ENCODE results near the gene MBP.
"Not testable (repeated sequence)": the region's sequence is repeated elsewhere in the genome, so short reads cannot be mapped to it uniquely, and the experiment has no call there.

Gene MBP

GRCh38 chr18:77022556-77022955, 110.0 kb downstream of the MBP start:
- no peak for DNase-seq (ENCODE audit: low spot score)

GRCh38 chr18:77022116-77022515, 110.5 kb downstream of the MBP start:
- no peak for DNase-seq (ENCODE audit: low spot score)

- not testable (repeated sequence) for DNase-seq (ENCODE audit: low spot score)
Measured at GRCh38 chr18:77021478-77021877, 111.1 kb downstream of the MBP start.

- DNase-seq (ENCODE audit: low spot score) = no peak
Measured at GRCh38 chr18:77021075-77021474, 111.5 kb downstream of the MBP start.

- no peak for DNase-seq (ENCODE audit: low spot score)
Measured at GRCh38 chr18:77020561-77020960, 112.0 kb downstream of the MBP start.

GRCh38 chr18:77019641-77020040, 112.9 kb downstream of the MBP start:
- DNase-seq (ENCODE audit: low spot score) = no peak

GRCh38 chr18:77018650-77019049, 113.9 kb downstream of the MBP start:
- not testable (repeated sequence) for DNase-seq (ENCODE audit: low spot score)

GRCh38 chr18:77017355-77017754, 115.2 kb downstream of the MBP start:
- no peak for DNase-seq (ENCODE audit: low spot score)

- no peak for DNase-seq (ENCODE audit: low spot score)
Measured at GRCh38 chr18:77016936-77017335, 115.6 kb downstream of the MBP start.

GRCh38 chr18:77015771-77016710, 116.5 kb downstream of the MBP start:
- no peak for DNase-seq (ENCODE audit: low spot score)

GRCh38 chr18:77015169-77015568, 117.4 kb downstream of the MBP start:
- DNase-seq (ENCODE audit: low spot score) = no peak

- DNase-seq (ENCODE audit: low spot score) = no peak
Measured at GRCh38 chr18:77014538-77014937, 118.0 kb downstream of the MBP start.

GRCh38 chr18:77013811-77014521, 118.6 kb downstream of the MBP start:
- no peak for DNase-seq (ENCODE audit: low spot score)

- DNase-seq (ENCODE audit: low spot score) = no peak
Measured at GRCh38 chr18:77012806-77013541, 119.6 kb downstream of the MBP start.

- no peak for DNase-seq (ENCODE audit: low spot score)
Measured at GRCh38 chr18:77012120-77012519, 120.5 kb downstream of the MBP start.

GRCh38 chr18:77009675-77010074, 122.9 kb downstream of the MBP start:
- DNase-seq (ENCODE audit: low spot score) = no peak

GRCh38 chr18:77008576-77009315, 123.8 kb downstream of the MBP start:
- DNase-seq (ENCODE audit: low spot score) = no peak

GRCh38 chr18:77008006-77008405, 124.6 kb downstream of the MBP start:
- no peak for DNase-seq (ENCODE audit: low spot score)

GRCh38 chr18:77007251-77007650, 125.3 kb downstream of the MBP start:
- DNase-seq (ENCODE audit: low spot score) = no peak

GRCh38 chr18:77006305-77007175, 126.0 kb downstream of the MBP start:
- DNase-seq (ENCODE audit: low spot score) = no peak
